CD4-positive, alpha-beta T cell treated with Interleukin-17A for 4 hours (primary cell): ENCODE measurements around the gene KLHL21.

ENCODE experiments used
- DNase-seq: peaks from one replicate; pipeline ENCODE4 v3.0.0-alpha.2; 2020; ENCODE audit warnings: mixed read lengths

The KLHL21 gene

GRCh38 chr1:6546326-6546725, 56.3 kb downstream of the KLHL21 start:
- DNase-seq, result no peak

GRCh38 chr1:6545276-6546112, 57.2 kb downstream of the KLHL21 start:
- DNase-seq, result peak; percentile 49

GRCh38 chr1:6544831-6545230, 57.8 kb downstream of the KLHL21 start:
- no peak for DNase-seq
